Thyroid gland (tissue), 4 donors: ENCODE data around the gene HCK. TPM values are rescaled to one million over a fixed set of nuclear protein-coding genes. Genes with fewer than 3 reads are reported as not detected.
A peak's percentile ranks its signal among the peaks of the same experiment; 100 is the strongest.

Source experiments
- DNase-seq, 2 donors: peaks; one replicate each; pipeline ENCODE4 v3.0.0-alpha.2; 2019
- H3K27ac ChIP-seq, 3 donors: fragments of 200-600 bp; sonication (generic); 1 replicate in 2 of 3; 2 replicates in 1 of 3; pipeline ENCODE4 v1.5.1; 2016 to 2019; ENCODE audit warnings: mild to moderate bottlenecking in 1 of 3, moderate library complexity in 1 of 3
- H3K27me3 ChIP-seq: fragments of 200-600 bp; sonication (generic); one replicate; pipeline ENCODE4 v1.5.1; 2019
- H3K36me3 ChIP-seq, 2 donors: fragments of 200-600 bp; sonication (generic); one replicate each; pipeline ENCODE4 v1.5.1; 2016 to 2019
- H3K4me1 ChIP-seq, 2 donors: fragments of 200-600 bp; sonication (generic); one replicate each; pipeline ENCODE4 v1.5.1; 2017 to 2019
- H3K4me3 ChIP-seq, 3 donors: fragments of 200-600 bp; sonication (generic); replicated peaks in 1 of 3; 1 replicate in 2 of 3; 2 replicates in 1 of 3; pipeline ENCODE4 v1.5.1; 2016; ENCODE audit warnings: mild to moderate bottlenecking in 1 of 3
- H3K9me3 ChIP-seq: fragments of 200-600 bp; sonication (generic); one replicate; pipeline ENCODE4 v1.5.1; 2017
- CTCF ChIP-seq, 6 experiments: fragments of 200-600 bp in 3 of 6; fragments of 450-650 bp in 3 of 6; sonication (generic) in 3 of 6; IDR thresholded peaks; one replicate each; pipeline ENCODE4 v1.5.1; 2016 to 2019; ENCODE audit warnings: antibody characterized with exemption in 6 of 6, mild to moderate bottlenecking in 2 of 6, inconsistent platforms in 1 of 6, moderate library complexity in 1 of 6
- POLR2A ChIP-seq, 2 donors: fragments of 450-650 bp; IDR thresholded peaks; one replicate each; pipeline ENCODE4 v1.6.1; 2017; ENCODE audit warnings: antibody characterized with exemption in 2 of 2, mild to moderate bottlenecking in 2 of 2, moderate library complexity in 1 of 2
- WGBS, 2 donors: methylation state at CpG; one replicate each; pipeline ENCODE4 v1.1.5; 2017; 5-methylcytosine and 5-hydroxymethylcytosine counted together
- intact Hi-C: fragments of 100-400 bp; cut with DNase I; formaldehyde crosslinking; loops from one replicate; pipeline ENCODE4 v1.15.1; 2023
- small RNA-seq: library from RNA; depleted of rRNA; stranded (forward); fragments of <200 nt; gene quantifications from one replicate; pipeline ENCODE3, GENCODE V24; 2016
- total RNA-seq, 4 donors: library from RNA; depleted of rRNA; stranded (reverse); fragments of >200 nt; gene quantifications; one replicate each; pipeline ENCODE4 v1.2.3, GENCODE V29; 2016

The HCK gene
- total RNA-seq, 4 donors from 2014 or later, result 3.1 to 5.9 (median 4.8) TPM

GRCh38 chr20:32150291-32150848, 98.3 kb downstream of the HCK start:
- Histone ChIP-seq H3K27me3 (no peaks in the 10 kb centered on the region), H3K27ac (no peak overlapping the region), H3K9me3 (no peaks in the 10 kb centered on the region), H3K36me3 (peaks cover 36 to 51% of the 10 kb centered on the region in 2 donors), H3K4me1 (peaks cover 0 to 8% of the 10 kb centered on the region in 2 donors), H3K4me3 (no peak overlapping the region)
- no peak for DNase-seq
- intact Hi-C loops, result no loop called here
- 95 to 96% methylated on average over 10 of the region's 10 CpGs for WGBS, 2 donors
- TF ChIP-seq CTCF (IDR thresholded peaks at IDR 0.05) (no peak), POLR2A (IDR thresholded peaks at IDR 0.05) (no peak)

Small RNAs within 50 kb of the gene (small RNA-seq; reads per million reads assigned to genes)
- gene RNA5SP481 (3.3 reads per million, percentile 76 among the genes with 10 or more reads in this experiment), gene RNA5SP482 (0.47 reads per million)

Other genes with a start within 250 kb of the HCK start
- under 1 TPM in 2 of 4 donors, not detected in 2; 0.22 to 0.83 TPM for gene MYLK2, start 232.9 kb upstream of the HCK start, total RNA-seq
- gene FOXS1, start 206.6 kb upstream of the HCK start, total RNA-seq, result 1 to 10 TPM in 1 of 4 donors, under 1 TPM in 1, not detected in 2; 0.44 to 1.0 TPM
- gene DUSP15, start 181.7 kb upstream of the HCK start, total RNA-seq, result 1 to 10 TPM; 5.4 to 9.1 (median 7.0) TPM
- 1 to 10 TPM in 3 of 4 donors, under 1 TPM in 1; 0.40 to 1.5 (median 1.2) TPM for gene TTLL9, start 181.6 kb upstream of the HCK start, total RNA-seq
- gene PDRG1, start 100.2 kb upstream of the HCK start, total RNA-seq, result 10 to 100 TPM in 2 of 4 donors, 1 to 10 TPM in 2; 7.3 to 14.9 (median 9.2) TPM
- under 1 TPM in 1 of 4 donors, not detected in 3; 0.10 TPM for gene XKR7, start 84.1 kb upstream of the HCK start, total RNA-seq
- gene CCM2L, start 41.8 kb upstream of the HCK start, total RNA-seq, result 10 to 100 TPM in 1 of 4 donors, 1 to 10 TPM in 3; 7.4 to 16.0 (median 9.7) TPM
- gene TM9SF4, start 57.5 kb downstream of the HCK start, total RNA-seq, result 10 to 100 TPM; 28.8 to 46.0 (median 38.0) TPM
- gene PLAGL2, start 155.5 kb downstream of the HCK start, total RNA-seq, result 10 to 100 TPM in 1 of 4 donors, 1 to 10 TPM in 3; 6.5 to 11.7 (median 7.3) TPM
- 10 to 100 TPM; 35.1 to 40.5 (median 38.5) TPM for gene POFUT1, start 155.6 kb downstream of the HCK start, total RNA-seq
- gene KIF3B, start 225.4 kb downstream of the HCK start, total RNA-seq, result 10 to 100 TPM; 31.0 to 35.5 (median 32.7) TPM